ENCODE measurements around the gene BNC1.

BNC1 gene

GRCh38 chr15:83310521-83311456 lies 26.3 kb upstream of the BNC1 start:
- TF ChIP-seq TCF12 (IDR thresholded peaks at IDR 0.05; ENCODE audit: low read depth) (no peak), CREB1 (IDR thresholded peaks at IDR 0.05; ENCODE audit: low read depth) (no peak), FOXM1 (IDR thresholded peaks at IDR 0.05; ENCODE audit: borderline replicate concordance, low read depth) (no peak), RAD21 (IDR thresholded peaks at IDR 0.05; ENCODE audit: low read depth) (no peak), YY1 (IDR thresholded peaks at IDR 0.05; ENCODE audit: low read depth) (no peak), EGR1 (IDR thresholded peaks at IDR 0.05) (no peak), REST (IDR thresholded peaks at IDR 0.05; ENCODE audit: low read depth) (no peak), CEBPB (IDR thresholded peaks at IDR 0.05) (no peak), TEAD4 (IDR thresholded peaks at IDR 0.05) (no peak), ZBTB7A (IDR thresholded peaks at IDR 0.05; ENCODE audit: low read depth) (no peak), EP300 (IDR thresholded peaks at IDR 0.05; ENCODE audit: borderline replicate concordance) (no peak), TAF1 (IDR thresholded peaks at IDR 0.05; ENCODE audit: low read depth) (no peak), USF1 (IDR thresholded peaks at IDR 0.05) (no peak), NFIC (IDR thresholded peaks at IDR 0.05) (no peak), MAX (IDR thresholded peaks at IDR 0.05) (no peak)

GRCh38 chr15:83308671-83309070 lies 24.2 kb upstream of the BNC1 start:
- TF ChIP-seq TCF12 (IDR thresholded peaks at IDR 0.05; ENCODE audit: low read depth) (no peak), MAX (IDR thresholded peaks at IDR 0.05) (no peak), NFIC (IDR thresholded peaks at IDR 0.05) (no peak)

GRCh38 chr15:83306561-83306960 lies 22.1 kb upstream of the BNC1 start:
- TF ChIP-seq MAX (IDR thresholded peaks at IDR 0.05) (no peak), EGR1 (IDR thresholded peaks at IDR 0.05) (no peak), REST (IDR thresholded peaks at IDR 0.05; ENCODE audit: low read depth) (no peak), TCF12 (IDR thresholded peaks at IDR 0.05; ENCODE audit: low read depth) (no peak), CEBPB (IDR thresholded peaks at IDR 0.05) (no peak), CREB1 (IDR thresholded peaks at IDR 0.05; ENCODE audit: low read depth) (no peak), TAF1 (IDR thresholded peaks at IDR 0.05; ENCODE audit: low read depth) (no peak), TEAD4 (IDR thresholded peaks at IDR 0.05) (no peak), RAD21 (IDR thresholded peaks at IDR 0.05; ENCODE audit: low read depth) (no peak), YY1 (IDR thresholded peaks at IDR 0.05; ENCODE audit: low read depth) (no peak), EP300 (IDR thresholded peaks at IDR 0.05; ENCODE audit: borderline replicate concordance) (no peak), NFIC (IDR thresholded peaks at IDR 0.05) (no peak), FOXM1 (IDR thresholded peaks at IDR 0.05; ENCODE audit: borderline replicate concordance, low read depth) (no peak), ZBTB7A (IDR thresholded peaks at IDR 0.05; ENCODE audit: low read depth) (no peak), USF1 (IDR thresholded peaks at IDR 0.05) (no peak)

- TF ChIP-seq TAF1 (IDR thresholded peaks at IDR 0.05; ENCODE audit: low read depth): no peak
- TF ChIP-seq CEBPB (IDR thresholded peaks at IDR 0.05): no peak
- TF ChIP-seq MAX (IDR thresholded peaks at IDR 0.05): no peak
- TF ChIP-seq TCF12 (IDR thresholded peaks at IDR 0.05; ENCODE audit: low read depth): no peak
- TF ChIP-seq FOXM1 (IDR thresholded peaks at IDR 0.05; ENCODE audit: borderline replicate concordance, low read depth): no peak
- TF ChIP-seq CREB1 (IDR thresholded peaks at IDR 0.05; ENCODE audit: low read depth): no peak
- no peak for TF ChIP-seq RAD21 (IDR thresholded peaks at IDR 0.05; ENCODE audit: low read depth)
- no peak for TF ChIP-seq REST (IDR thresholded peaks at IDR 0.05; ENCODE audit: low read depth)
- TF ChIP-seq YY1 (IDR thresholded peaks at IDR 0.05; ENCODE audit: low read depth): no peak
- TF ChIP-seq EGR1 (IDR thresholded peaks at IDR 0.05): no peak
- no peak for TF ChIP-seq NFIC (IDR thresholded peaks at IDR 0.05)
- no peak for TF ChIP-seq EP300 (IDR thresholded peaks at IDR 0.05; ENCODE audit: borderline replicate concordance)
- no peak for TF ChIP-seq ZBTB7A (IDR thresholded peaks at IDR 0.05; ENCODE audit: low read depth)
- no peak for TF ChIP-seq TEAD4 (IDR thresholded peaks at IDR 0.05)
- no peak for TF ChIP-seq USF1 (IDR thresholded peaks at IDR 0.05)
Observed at GRCh38 chr15:83305704-83306291, 21.3 kb upstream of the BNC1 start.

All from Ishikawa (cell line).